ENCODE results near the gene NIPAL3. TPM values are rescaled to one million over a fixed set of nuclear protein-coding genes. Genes with fewer than 3 reads are reported as not detected.

NIPAL3 gene
- total and polyA plus RNA-seq, 2 donors (not counting 3 experiments of a cell fraction or from before 2014, with no cell fraction given) = 15.5 to 16.0 TPM

GRCh38 chr1:24424990-24425389 is 9.4 kb downstream of the NIPAL3 start:
- Histone ChIP-seq H4K20me1 (replicated peaks; ENCODE audit: control insufficient read depth, extremely low read depth, insufficient read depth, low read length) (no peaks in the 10 kb centered on the region), H3K27me3 (ENCODE audit: control insufficient read depth in 2 of 2, insufficient read depth in 2 of 2, low read length in 2 of 2) (no peaks in the 10 kb centered on the region), H3K9me3 (replicated peaks; ENCODE audit: control insufficient read depth, insufficient read depth, low read length) (no peaks in the 10 kb centered on the region), H3K4me3 (replicated peaks in 1 of 3; ENCODE audit: insufficient read depth in 1 of 3, low read depth in 1 of 3, low read length in 3 of 3) (no peak overlapping the region), H3K9ac (replicated peaks; ENCODE audit: extremely low read depth, insufficient read depth, low read length) (no peak overlapping the region), H3K36me3 (ENCODE audit: control insufficient read depth in 2 of 2, extremely low read depth in 1 of 2, insufficient read depth in 2 of 2, low read length in 2 of 2) (peaks cover 0 to 3% of the 10 kb centered on the region in 2 experiments), H3K27ac (ENCODE audit: insufficient read depth, low read depth, low read length) (no peak overlapping the region), H3K4me1 (ENCODE audit: control insufficient read depth, extremely low read depth, insufficient read depth, low read length) (no peaks in the 10 kb centered on the region), H2AFZ (ENCODE audit: low read depth, low read length) (no peak overlapping the region), H3K79me2 (ENCODE audit: control insufficient read depth, insufficient read depth, low read length) (no peaks in the 10 kb centered on the region), H3K9me1 (replicated peaks; ENCODE audit: control insufficient read depth, extremely low read depth, insufficient read depth, low read length) (no peaks in the 10 kb centered on the region), H3K4me2 (ENCODE audit: insufficient read depth, low read length) (no peak overlapping the region)
- intact Hi-C loops (cut with micrococcal nuclease) = no loop called here
- dilution Hi-C loops (cut with MboI; ENCODE audit: extremely low pct_ligation_motif_present, low sequenced_read_pairs) = no loop called here
- ChIA-PET POLR2A (no interaction called here), CTCF (interaction anchor here (1.4 to 2.8 kb wide), 4 partner anchors 10 to 33 kb away, joined by 4 to 8 read pairs (median 5); partner anchors contain the start of genes NIPAL3 and STPG1)
- no TSS peak for BruUV-seq (replicated peaks)
- TF ChIP-seq POLR2AphosphoS5 (IDR thresholded peaks at IDR 0.05; ENCODE audit: insufficient read depth, low read depth, low read length) = no peak
- TF ChIP-seq CTCF (IDR thresholded peaks at IDR 0.05; ENCODE audit: extremely low read depth in 1 of 2, insufficient read depth in 1 of 2, low read depth in 1 of 2, low read length in 2 of 2) = no peak
- no peak for TF ChIP-seq MAX (IDR thresholded peaks at IDR 0.05; ENCODE audit: insufficient read depth, insufficient read length)
- TF ChIP-seq JUN (IDR thresholded peaks at IDR 0.05; ENCODE audit: borderline replicate concordance, insufficient read depth, insufficient read length, low read depth) = no peak
- no peak for TF ChIP-seq MYC (IDR thresholded peaks at IDR 0.05; ENCODE audit: low read depth, low read length)
- DNase-seq (ENCODE audit: low read depth, low spot score) (no peak), FAIRE-seq (no peak)

- Histone ChIP-seq H3K4me2 (ENCODE audit: insufficient read depth, low read length) (no peak overlapping the region), H3K9ac (replicated peaks; ENCODE audit: extremely low read depth, insufficient read depth, low read length) (no peak overlapping the region), H3K9me3 (replicated peaks; ENCODE audit: control insufficient read depth, insufficient read depth, low read length) (no peaks in the 10 kb centered on the region), H3K36me3 (ENCODE audit: control insufficient read depth in 2 of 2, extremely low read depth in 1 of 2, insufficient read depth in 2 of 2, low read length in 2 of 2) (peaks cover 0 to 3% of the 10 kb centered on the region in 2 experiments), H4K20me1 (replicated peaks; ENCODE audit: control insufficient read depth, extremely low read depth, insufficient read depth, low read length) (no peaks in the 10 kb centered on the region), H2AFZ (ENCODE audit: low read depth, low read length) (no peak overlapping the region), H3K27me3 (ENCODE audit: control insufficient read depth in 2 of 2, insufficient read depth in 2 of 2, low read length in 2 of 2) (no peaks in the 10 kb centered on the region), H3K79me2 (ENCODE audit: control insufficient read depth, insufficient read depth, low read length) (no peaks in the 10 kb centered on the region), H3K4me3 (replicated peaks in 1 of 3; ENCODE audit: insufficient read depth in 1 of 3, low read depth in 1 of 3, low read length in 3 of 3) (no peak overlapping the region), H3K9me1 (replicated peaks; ENCODE audit: control insufficient read depth, extremely low read depth, insufficient read depth, low read length) (no peaks in the 10 kb centered on the region), H3K27ac (ENCODE audit: insufficient read depth, low read depth, low read length) (no peak overlapping the region), H3K4me1 (ENCODE audit: control insufficient read depth, extremely low read depth, insufficient read depth, low read length) (no peaks in the 10 kb centered on the region)
- ChIA-PET POLR2A (no interaction called here), CTCF (interaction anchor here (1.4 to 1.8 kb wide), 3 partner anchors 10 to 16 kb away, joined by 4 to 6 read pairs (median 4); partner anchors contain the start of genes NIPAL3 and STPG1)
- dilution Hi-C loops (cut with MboI; ENCODE audit: extremely low pct_ligation_motif_present, low sequenced_read_pairs) (no loop called here), intact Hi-C loops (cut with micrococcal nuclease) (no loop called here)
- BruUV-seq (replicated peaks) = no TSS peak
- FAIRE-seq = no peak
- DNase-seq (ENCODE audit: low read depth, low spot score) = no peak
- TF ChIP-seq JUN (IDR thresholded peaks at IDR 0.05; ENCODE audit: borderline replicate concordance, insufficient read depth, insufficient read length, low read depth) = no peak
Observed at GRCh38 chr1:24425441-24425840, 9.8 kb downstream of the NIPAL3 start.
